ENCODE results near the gene SBK1. TPM values are rescaled to one million over a fixed set of nuclear protein-coding genes. Genes with fewer than 3 reads are reported as not detected.
"Not testable (repeated sequence)": the region's sequence is repeated elsewhere in the genome, so short reads cannot be mapped to it uniquely, and the experiment has no call there.

Gene SBK1
- total RNA-seq, 1 experiment from 2014 or later = under 0.01 TPM

DNA sequence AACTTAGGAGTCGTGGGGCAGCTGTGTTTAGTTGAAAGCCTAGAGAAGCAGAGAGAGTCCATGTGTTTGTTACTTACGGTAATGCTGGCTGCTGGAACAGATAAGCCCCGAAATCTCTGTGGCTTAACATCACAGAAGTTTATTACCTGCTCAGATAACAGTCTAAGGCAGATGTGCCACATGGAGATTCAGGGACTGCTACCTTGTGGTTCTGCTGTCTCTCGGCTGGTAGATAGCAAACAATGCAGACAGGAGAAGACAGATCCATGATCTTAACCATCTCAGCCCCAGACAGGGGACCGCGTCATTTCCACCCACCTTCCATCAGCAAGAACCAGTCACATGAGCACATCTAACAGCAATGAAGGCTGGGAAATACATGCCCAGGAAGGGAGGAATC lies 40.3 kb downstream of the SBK1 start:
- DNase-seq (ENCODE audit: low read depth) = not testable (repeated sequence)

DNA sequence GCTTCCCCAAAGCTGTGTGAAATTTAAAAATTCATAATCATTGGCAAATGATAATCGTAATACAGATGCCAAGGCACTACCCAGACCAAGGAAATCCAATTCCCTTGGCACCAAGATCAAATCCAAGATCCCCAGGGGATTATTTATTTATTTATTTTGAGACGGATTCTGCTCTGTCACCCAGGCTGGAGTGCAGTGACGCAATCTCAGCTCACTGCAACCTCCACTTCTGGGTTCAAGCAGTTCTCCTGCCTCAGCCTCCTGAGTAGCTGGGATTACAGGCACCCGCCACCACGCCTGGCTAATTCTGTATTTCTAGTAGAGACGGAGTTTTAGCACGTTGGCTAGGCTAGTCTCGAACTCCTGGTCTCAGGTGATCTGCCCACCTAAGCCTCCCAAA lies 43.4 kb downstream of the SBK1 start:
- DNase-seq (ENCODE audit: low read depth) = not testable (repeated sequence)

DNA sequence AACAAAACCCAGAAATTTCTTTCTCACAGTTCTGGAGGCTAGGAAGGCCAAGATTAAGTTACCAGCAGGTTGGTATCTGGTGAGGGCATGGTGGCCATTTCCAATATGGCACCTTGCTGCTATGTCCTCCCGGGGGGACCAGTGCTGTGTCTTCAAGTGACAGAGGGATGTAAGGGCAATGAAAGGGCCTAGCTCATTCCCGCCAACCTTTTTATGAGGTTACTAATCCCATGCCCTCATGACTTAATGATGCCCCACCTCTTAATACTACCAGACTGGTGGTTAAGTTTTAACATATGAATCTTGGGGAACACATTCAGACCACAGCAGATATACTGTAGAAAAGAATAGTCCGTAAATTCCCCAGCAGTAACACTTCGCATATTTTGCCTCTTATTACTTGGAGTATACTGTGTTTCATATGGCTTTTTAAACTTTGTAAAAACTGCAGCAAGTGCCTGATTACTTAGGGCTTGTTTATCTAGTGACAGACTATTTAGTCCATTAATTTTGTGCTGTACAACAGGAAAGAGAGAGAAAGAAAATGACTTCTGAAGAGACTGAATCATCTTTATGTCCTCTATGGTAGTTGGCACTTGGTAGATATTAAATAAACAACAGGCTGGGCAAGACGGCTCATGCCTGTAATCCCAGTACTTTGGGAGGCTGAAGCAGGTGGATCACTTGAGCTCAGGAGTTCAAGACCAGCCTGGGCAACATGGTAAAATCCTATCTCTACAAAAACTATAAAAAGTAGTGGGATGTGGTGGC lies 44.8 kb downstream of the SBK1 start:
- DNase-seq (ENCODE audit: low read depth) = peak; percentile 3

GRCh38 chr16:28338230-28338629 lies 45.9 kb downstream of the SBK1 start:
- DNase-seq (ENCODE audit: low read depth) = not testable (repeated sequence)

GRCh38 chr16:28362600-28362999 lies 70.3 kb downstream of the SBK1 start:
- not testable (repeated sequence) for DNase-seq (ENCODE audit: low read depth)

- not testable (repeated sequence) for DNase-seq (ENCODE audit: low read depth)
These were observed 71.1 kb downstream of the SBK1 start, which contains the start of gene NPIPB6 for GRCh38 chr16:28363408-28363807. NPIPB6 (minus strand) TSS chr16:28363508; CDS start chr16:28362822, 686 bp downstream.

DNA sequence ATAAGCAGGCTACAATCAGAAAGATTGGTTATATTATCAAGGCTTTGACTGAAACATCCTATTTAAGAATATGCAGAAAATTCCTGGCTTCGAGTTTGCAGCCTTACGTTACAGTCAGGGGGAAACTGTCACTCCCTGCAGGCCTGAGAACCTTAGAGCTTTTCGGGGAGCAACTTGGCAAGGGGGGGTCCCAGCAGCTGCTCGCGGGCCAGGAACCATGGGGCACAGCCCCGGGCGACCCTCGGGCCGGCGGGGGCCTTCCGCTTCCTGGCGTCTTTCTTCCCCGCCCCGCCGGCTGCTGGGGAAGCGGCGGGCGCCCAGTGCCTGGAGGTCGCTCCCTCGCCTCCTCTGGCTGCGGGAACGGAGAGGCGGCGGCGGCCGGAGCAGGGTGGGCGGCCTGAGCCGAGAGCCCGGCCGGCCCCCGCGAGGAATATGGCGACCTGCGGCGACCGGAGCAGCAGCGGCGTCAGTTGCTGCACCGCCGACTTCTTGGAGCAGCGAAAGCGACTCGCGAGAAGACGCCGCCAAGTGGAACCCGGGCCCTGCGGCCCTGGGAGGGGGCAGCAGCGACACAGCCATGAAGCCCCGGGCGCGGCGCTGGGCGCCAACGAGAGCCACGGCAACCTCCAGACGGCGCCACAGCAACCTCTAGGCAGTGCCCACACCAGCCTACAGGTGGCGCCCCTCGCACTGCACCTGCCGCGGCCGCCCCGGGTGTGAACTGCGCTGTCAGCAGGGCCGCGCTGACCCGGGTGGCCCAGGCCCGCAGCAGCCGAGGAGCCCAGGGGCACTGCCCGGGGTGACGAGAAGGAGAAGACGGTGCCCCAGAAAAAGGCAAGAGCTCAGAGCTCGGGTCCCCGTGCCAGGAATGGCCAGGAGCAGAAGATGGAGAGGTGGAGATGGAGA lies 72.2 kb downstream of the SBK1 start:
- DNase-seq (ENCODE audit: low read depth) = not testable (repeated sequence)

DNA sequence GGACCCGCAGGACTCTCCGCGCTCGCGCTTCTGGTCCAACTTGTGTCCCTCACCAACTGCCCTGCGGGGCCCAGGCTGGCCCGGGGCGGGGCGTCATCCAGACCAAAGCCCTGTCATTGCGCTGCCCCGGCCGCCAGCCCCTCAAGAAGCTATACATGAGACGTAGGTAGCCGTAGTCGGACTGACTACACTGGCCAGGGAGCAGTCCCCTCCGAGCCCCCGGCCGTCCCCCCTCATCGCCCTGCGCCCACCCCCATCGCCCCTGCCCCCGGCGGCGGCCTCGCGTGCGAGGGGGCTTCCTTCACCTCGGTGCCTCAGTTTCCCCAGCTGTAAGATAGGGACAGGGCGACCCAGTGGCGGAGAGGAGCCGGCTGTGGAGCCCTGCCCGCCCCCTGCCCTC lies 75.6 kb downstream of the SBK1 start:
- DNase-seq (ENCODE audit: low read depth) = not testable (repeated sequence)

Other genes with a start within 250 kb of the SBK1 start
- gene GSG1L, start 228.8 kb upstream of the SBK1 start, total RNA-seq (2014; rRNA removed) = not detected in 2 replicates
- 117 and 127 TPM in 2 replicates for gene XPO6, start 80.6 kb upstream of the SBK1 start, total RNA-seq (2014; rRNA removed)
- gene NPIPB6, start 71.0 kb downstream of the SBK1 start, total RNA-seq (2014; rRNA removed) = 1.6 TPM in 1 of 2 replicates, not detected in the other
- gene EIF3CL, start 111.3 kb downstream of the SBK1 start, total RNA-seq (2014; rRNA removed) = 40.0 and 56.9 TPM in 2 replicates
- not detected in 2 replicates for gene NPIPB7, start 179.8 kb downstream of the SBK1 start, total RNA-seq (2014; rRNA removed)
- gene CLN3, start 199.5 kb downstream of the SBK1 start, total RNA-seq (2014; rRNA removed) = 9.5 and 25.7 TPM in 2 replicates
- gene APOBR, start 202.1 kb downstream of the SBK1 start, total RNA-seq (2014; rRNA removed) = not detected in 2 replicates
- not detected in 2 replicates for gene IL27, start 214.3 kb downstream of the SBK1 start, total RNA-seq (2014; rRNA removed)
- gene NUPR1, start 246.4 kb downstream of the SBK1 start, total RNA-seq (2014; rRNA removed) = 1.9 and 6.4 TPM in 2 replicates